Activated CD8-positive, alpha-beta T cell treated with anti-CD3 and anti-CD28 coated beads, Interleukin-2, amount 10 ng/mL, durations not matched to agents 7 days and 5 days (primary cell): Measurements from ENCODE around the gene NKX1-1. TPM values are rescaled to one million over a fixed set of nuclear protein-coding genes. Genes with fewer than 3 reads are reported as not detected.

Experiments used
- ATAC-seq: fragments of 150-1000 bp; cut with Tn5 transposase; one replicate; pipeline ENCODE4 v1.10.0; 2021; ENCODE audit warnings: moderate library complexity
- CTCF ChIA-PET: fragments of 350-600 bp; sonication (Branson Sonifier 250); formaldehyde crosslinking; loops from one replicate; lab custom pipeline; 2021; ENCODE audit warnings: antibody characterized with exemption; lab: Charles Lee
- POLR2A ChIA-PET: fragments of 350-600 bp; sonication (Branson Sonifier 250); formaldehyde crosslinking; loops from one replicate; lab custom pipeline; 2021; ENCODE audit warnings: antibody characterized with exemption; lab: Charles Lee
- DNase-seq: peaks from one replicate; pipeline ENCODE4 v3.0.0-alpha.2; 2020
- H3K27ac Mint-ChIP-seq: one replicate; pipeline ENCODE4 v1.8.0; 2021; ENCODE audit warnings: mild to moderate bottlenecking, mixed read lengths
- H3K27me3 Mint-ChIP-seq: one replicate; pipeline ENCODE4 v1.8.0; 2021; ENCODE audit warnings: low read depth, mixed read lengths
- H3K36me3 Mint-ChIP-seq: one replicate; pipeline ENCODE4 v1.8.0; 2021; ENCODE audit warnings: low read depth, mixed read lengths
- H3K4me1 Mint-ChIP-seq: one replicate; pipeline ENCODE4 v1.8.0; 2021; ENCODE audit warnings: low read depth, mixed read lengths
- H3K4me3 Mint-ChIP-seq: one replicate; pipeline ENCODE4 v1.8.0; 2021; ENCODE audit warnings: mild to moderate bottlenecking, mixed read lengths
- H3K9me3 Mint-ChIP-seq: one replicate; pipeline ENCODE4 v1.8.0; 2022; ENCODE audit warnings: mixed read lengths; ENCODE audit not compliant: insufficient read depth
- total RNA-seq, 2 experiments: library from RNA; stranded (reverse); gene quantifications; one replicate each; pipeline ENCODE4 v1.2.3, GENCODE V29; 2021

NKX1-1 gene
- total RNA-seq, result not detected

GRCh38 chr4:1406394-1406980, at the start of gene NKX1-1:
NKX1-1 (minus strand) TSS chr4:1406442; CDS start chr4:1406442, 0 bp downstream.
- Mint-ChIP-seq H3K27ac (peak within 1 kb of the TSS; percentile 81), H3K36me3 (peaks cover 6% of the 10 kb centered on the region), H3K27me3 (peaks cover 52% of the 10 kb centered on the region), H3K4me1 (peaks cover 3% of the 10 kb centered on the region), H3K9me3 (no peaks in the 10 kb centered on the region), H3K4me3 (peak within 1 kb of the TSS; percentile 58)
- DNase-seq (no peak), ATAC-seq (no peak)
- ChIA-PET POLR2A (no interaction called here), CTCF (no interaction called here)

- H3K9me3 Mint-ChIP-seq, result peaks cover 4% of the 10 kb centered on the region
- no peaks in the 10 kb centered on the region for H3K4me1 Mint-ChIP-seq
- no peak for ATAC-seq
Observed at GRCh38 chr4:1453731-1454130, 47.5 kb upstream of the NKX1-1 start.

GRCh38 chr4:1452431-1453051, 46.3 kb upstream of the NKX1-1 start:
- CTCF ChIA-PET, result no interaction called here
- Mint-ChIP-seq H3K27me3 (peaks cover 4% of the 10 kb centered on the region), H3K9me3 (peaks cover 4% of the 10 kb centered on the region), H3K4me3 (no peak overlapping the region), H3K27ac (no peak overlapping the region), H3K4me1 (no peaks in the 10 kb centered on the region), H3K36me3 (no peaks in the 10 kb centered on the region)
- no peak for ATAC-seq
- no peak for DNase-seq
- POLR2A ChIA-PET, result no interaction called here

More at GRCh38 chr4:1453731-1454130, 47.5 kb upstream of the NKX1-1 start:
- no peak overlapping the region for H3K27ac Mint-ChIP-seq
- H3K36me3 Mint-ChIP-seq, result no peaks in the 10 kb centered on the region
- no peak overlapping the region for H3K4me3 Mint-ChIP-seq
- POLR2A ChIA-PET, result no interaction called here
- CTCF ChIA-PET, result no interaction called here
- DNase-seq, result no peak
- peaks cover 11% of the 10 kb centered on the region for H3K27me3 Mint-ChIP-seq

GRCh38 chr4:1451752-1452122, 45.5 kb upstream of the NKX1-1 start:
- Mint-ChIP-seq H3K4me3 (no peak overlapping the region), H3K27me3 (peaks cover under 1% of the 10 kb centered on the region), H3K9me3 (peaks cover 1% of the 10 kb centered on the region), H3K36me3 (no peaks in the 10 kb centered on the region), H3K27ac (no peak overlapping the region), H3K4me1 (no peaks in the 10 kb centered on the region)
- DNase-seq, result no peak
- POLR2A ChIA-PET, result no interaction called here
- ATAC-seq, result no peak
- CTCF ChIA-PET, result no interaction called here

GRCh38 chr4:1451106-1451751, 45.0 kb upstream of the NKX1-1 start:
- Mint-ChIP-seq H3K27ac (no peak overlapping the region), H3K4me1 (no peaks in the 10 kb centered on the region), H3K27me3 (no peaks in the 10 kb centered on the region), H3K36me3 (no peaks in the 10 kb centered on the region), H3K4me3 (no peak overlapping the region), H3K9me3 (no peaks in the 10 kb centered on the region)
- CTCF ChIA-PET, result no interaction called here
- POLR2A ChIA-PET, result no interaction called here
- ATAC-seq (no peak), DNase-seq (no peak)

- DNase-seq (no peak), ATAC-seq (no peak)
- ChIA-PET POLR2A (no interaction called here), CTCF (interaction anchor here (0.6 kb wide), 1 partner anchor 393 kb away, joined by 3 read pairs; no protein-coding TSS in a partner anchor)
- H3K4me1 Mint-ChIP-seq, result no peaks in the 10 kb centered on the region
- H3K27me3 Mint-ChIP-seq, result no peaks in the 10 kb centered on the region
- H3K27ac Mint-ChIP-seq, result no peak overlapping the region
- H3K9me3 Mint-ChIP-seq, result no peaks in the 10 kb centered on the region
- no peak overlapping the region for H3K4me3 Mint-ChIP-seq
- H3K36me3 Mint-ChIP-seq, result no peaks in the 10 kb centered on the region
Observed at GRCh38 chr4:1449833-1450741, 43.8 kb upstream of the NKX1-1 start.

GRCh38 chr4:1449475-1449832, 43.2 kb upstream of the NKX1-1 start:
- ChIA-PET CTCF (interaction anchor here (0.6 kb wide), 1 partner anchor 392 kb away, joined by 3 read pairs; no protein-coding TSS in a partner anchor), POLR2A (no interaction called here)
- no peak for DNase-seq
- no peak for ATAC-seq
- Mint-ChIP-seq H3K27me3 (peaks cover 3% of the 10 kb centered on the region), H3K4me1 (no peaks in the 10 kb centered on the region), H3K36me3 (no peaks in the 10 kb centered on the region), H3K4me3 (no peak overlapping the region), H3K27ac (no peak overlapping the region), H3K9me3 (no peaks in the 10 kb centered on the region)

GRCh38 chr4:1448589-1449420, 42.6 kb upstream of the NKX1-1 start:
- Mint-ChIP-seq H3K27ac (no peak overlapping the region), H3K4me1 (no peaks in the 10 kb centered on the region), H3K36me3 (no peaks in the 10 kb centered on the region), H3K27me3 (peaks cover 3% of the 10 kb centered on the region), H3K4me3 (no peak overlapping the region), H3K9me3 (no peaks in the 10 kb centered on the region)
- ChIA-PET CTCF (interaction anchor here (0.6 kb wide), 1 partner anchor 391 kb away, joined by 3 read pairs; no protein-coding TSS in a partner anchor), POLR2A (no interaction called here)
- DNase-seq, result no peak
- no peak for ATAC-seq

- no peak overlapping the region for H3K4me3 Mint-ChIP-seq
- H3K36me3 Mint-ChIP-seq, result no peaks in the 10 kb centered on the region
- POLR2A ChIA-PET, result no interaction called here
- peaks cover 3% of the 10 kb centered on the region for H3K27me3 Mint-ChIP-seq
- H3K27ac Mint-ChIP-seq, result no peak overlapping the region
- no peaks in the 10 kb centered on the region for H3K9me3 Mint-ChIP-seq
- ATAC-seq (no peak), DNase-seq (no peak)
- no peaks in the 10 kb centered on the region for H3K4me1 Mint-ChIP-seq
- CTCF ChIA-PET, result no interaction called here
Observed at GRCh38 chr4:1447676-1448588, 41.7 kb upstream of the NKX1-1 start.

GRCh38 chr4:1446502-1447386, 40.5 kb upstream of the NKX1-1 start:
- H3K9me3 Mint-ChIP-seq, result no peaks in the 10 kb centered on the region
- H3K4me3 Mint-ChIP-seq, result no peak overlapping the region
- no peak for ATAC-seq
- H3K4me1 Mint-ChIP-seq, result no peaks in the 10 kb centered on the region
- ChIA-PET CTCF (no interaction called here), POLR2A (no interaction called here)
- peaks cover 3% of the 10 kb centered on the region for H3K27me3 Mint-ChIP-seq
- no peaks in the 10 kb centered on the region for H3K36me3 Mint-ChIP-seq
- no peak overlapping the region for H3K27ac Mint-ChIP-seq
- no peak for DNase-seq
